ENCODE measurements around the gene MBNL1. TPM values are rescaled to one million over a fixed set of nuclear protein-coding genes. Genes with fewer than 3 reads are reported as not detected.

The MBNL1 gene
- total RNA-seq, 1 experiment from 2014 or later, result 200 TPM

DNA sequence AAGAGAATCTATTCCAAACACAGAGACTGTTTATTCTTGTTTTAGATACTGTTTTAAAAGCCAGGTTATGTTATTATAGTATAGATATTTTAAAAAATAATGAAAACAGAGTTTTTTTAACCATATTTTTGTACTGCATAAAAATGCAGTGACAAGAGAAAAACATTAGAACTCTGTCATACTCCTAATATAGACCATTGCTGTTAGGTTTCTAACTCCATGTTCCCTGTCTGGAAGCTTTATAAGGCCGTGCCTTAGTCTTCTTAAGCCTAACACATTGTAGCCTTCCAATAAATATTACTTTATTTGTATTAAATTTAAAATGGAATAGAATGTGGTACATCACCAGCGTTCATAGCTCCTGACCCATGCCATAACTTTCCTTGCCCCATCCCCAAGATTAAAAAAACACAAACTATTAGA is 53.2 kb downstream of the MBNL1 start:
- no peak for ATAC-seq
- Histone ChIP-seq H3K4me2 (ENCODE audit: low read length) (no peak overlapping the region), H3K9ac (ENCODE audit: low read length) (no peak overlapping the region), H3K9me2 (ENCODE audit: insufficient read depth) (no peaks in the 10 kb centered on the region), H3K9me3 (ENCODE audit: control insufficient read depth in 1 of 2, insufficient read depth in 1 of 2, low read depth in 1 of 2, low read length in 2 of 2) (no peaks in the 10 kb centered on the region), H3K79me2 (ENCODE audit: insufficient read depth, low read length) (peaks cover 100% of the 10 kb centered on the region), H4K20me1 (ENCODE audit: insufficient read depth) (peaks cover 5% of the 10 kb centered on the region), H2AFZ (ENCODE audit: low read depth, low read length, poor library complexity, severe bottlenecking) (no peak overlapping the region), H3K4me3 (replicated peaks in 1 of 2; ENCODE audit: low read depth in 1 of 2, low read length in 2 of 2) (no peak overlapping the region), H3K36me3 (ENCODE audit: control insufficient read depth in 1 of 2, insufficient read depth in 2 of 2, low read length in 2 of 2) (peaks cover 0 to 6% of the 10 kb centered on the region in 2 experiments; a peak in 2 of 4 replicates), H3K4me1 (ENCODE audit: control insufficient read depth in 1 of 2, insufficient read depth in 2 of 2, low read length in 2 of 2) (peaks cover 0 to 5% of the 10 kb centered on the region in 2 experiments; a peak in 3 of 4 replicates), H3K27ac (ENCODE audit: low read depth, low read length) (no peak overlapping the region), H3K27me3 (ENCODE audit: insufficient read depth, low read length) (no peaks in the 10 kb centered on the region)
- TF ChIP-seq EGR1 (IDR thresholded peaks at IDR 0.05; ENCODE audit: low read depth) (no peak), TCF7L2 (IDR thresholded peaks at IDR 0.05; ENCODE audit: borderline replicate concordance, extremely low read depth, insufficient read depth, insufficient read length) (no peak), CBX3 (IDR thresholded peaks at IDR 0.05; ENCODE audit: low read depth) (no peak), EZH2 (IDR thresholded peaks at IDR 0.05) (no peak), FOSL1 (IDR thresholded peaks at IDR 0.05; ENCODE audit: low read depth) (no peak), SIN3A (IDR thresholded peaks at IDR 0.05; ENCODE audit: low read depth) (no peak), RAD21 (IDR thresholded peaks at IDR 0.05; ENCODE audit: low read depth) (no peak), SRF (IDR thresholded peaks at IDR 0.05; ENCODE audit: low read depth) (no peak), ZFX (IDR thresholded peaks at IDR 0.05) (no peak), JUND (IDR thresholded peaks at IDR 0.05) (no peak), YY1 (IDR thresholded peaks at IDR 0.05; ENCODE audit: extremely low read depth, insufficient replicate concordance, low read depth, low read length) (no peak), SP1 (IDR thresholded peaks at IDR 0.05; ENCODE audit: low read depth) (no peak)
- TF ChIP-seq, protein P1, sequence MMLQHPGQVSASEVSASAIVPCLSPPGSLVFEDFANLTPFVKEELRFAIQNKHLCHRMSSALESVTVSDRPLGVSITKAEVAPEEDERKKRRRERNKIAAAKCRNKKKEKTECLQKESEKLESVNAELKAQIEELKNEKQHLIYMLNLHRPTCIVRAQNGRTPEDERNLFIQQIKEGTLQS (IDR thresholded peaks at IDR 0.05), result no peak
- TF ChIP-seq, protein P2, sequence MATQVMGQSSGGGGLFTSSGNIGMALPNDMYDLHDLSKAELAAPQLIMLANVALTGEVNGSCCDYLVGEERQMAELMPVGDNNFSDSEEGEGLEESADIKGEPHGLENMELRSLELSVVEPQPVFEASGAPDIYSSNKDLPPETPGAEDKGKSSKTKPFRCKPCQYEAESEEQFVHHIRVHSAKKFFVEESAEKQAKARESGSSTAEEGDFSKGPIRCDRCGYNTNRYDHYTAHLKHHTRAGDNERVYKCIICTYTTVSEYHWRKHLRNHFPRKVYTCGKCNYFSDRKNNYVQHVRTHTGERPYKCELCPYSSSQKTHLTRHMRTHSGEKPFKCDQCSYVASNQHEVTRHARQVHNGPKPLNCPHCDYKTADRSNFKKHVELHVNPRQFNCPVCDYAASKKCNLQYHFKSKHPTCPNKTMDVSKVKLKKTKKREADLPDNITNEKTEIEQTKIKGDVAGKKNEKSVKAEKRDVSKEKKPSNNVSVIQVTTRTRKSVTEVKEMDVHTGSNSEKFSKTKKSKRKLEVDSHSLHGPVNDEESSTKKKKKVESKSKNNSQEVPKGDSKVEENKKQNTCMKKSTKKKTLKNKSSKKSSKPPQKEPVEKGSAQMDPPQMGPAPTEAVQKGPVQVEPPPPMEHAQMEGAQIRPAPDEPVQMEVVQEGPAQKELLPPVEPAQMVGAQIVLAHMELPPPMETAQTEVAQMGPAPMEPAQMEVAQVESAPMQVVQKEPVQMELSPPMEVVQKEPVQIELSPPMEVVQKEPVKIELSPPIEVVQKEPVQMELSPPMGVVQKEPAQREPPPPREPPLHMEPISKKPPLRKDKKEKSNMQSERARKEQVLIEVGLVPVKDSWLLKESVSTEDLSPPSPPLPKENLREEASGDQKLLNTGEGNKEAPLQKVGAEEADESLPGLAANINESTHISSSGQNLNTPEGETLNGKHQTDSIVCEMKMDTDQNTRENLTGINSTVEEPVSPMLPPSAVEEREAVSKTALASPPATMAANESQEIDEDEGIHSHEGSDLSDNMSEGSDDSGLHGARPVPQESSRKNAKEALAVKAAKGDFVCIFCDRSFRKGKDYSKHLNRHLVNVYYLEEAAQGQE (IDR thresholded peaks at IDR 0.05; ENCODE audit: low read depth), result no peak
- TF ChIP-seq, protein P3, sequence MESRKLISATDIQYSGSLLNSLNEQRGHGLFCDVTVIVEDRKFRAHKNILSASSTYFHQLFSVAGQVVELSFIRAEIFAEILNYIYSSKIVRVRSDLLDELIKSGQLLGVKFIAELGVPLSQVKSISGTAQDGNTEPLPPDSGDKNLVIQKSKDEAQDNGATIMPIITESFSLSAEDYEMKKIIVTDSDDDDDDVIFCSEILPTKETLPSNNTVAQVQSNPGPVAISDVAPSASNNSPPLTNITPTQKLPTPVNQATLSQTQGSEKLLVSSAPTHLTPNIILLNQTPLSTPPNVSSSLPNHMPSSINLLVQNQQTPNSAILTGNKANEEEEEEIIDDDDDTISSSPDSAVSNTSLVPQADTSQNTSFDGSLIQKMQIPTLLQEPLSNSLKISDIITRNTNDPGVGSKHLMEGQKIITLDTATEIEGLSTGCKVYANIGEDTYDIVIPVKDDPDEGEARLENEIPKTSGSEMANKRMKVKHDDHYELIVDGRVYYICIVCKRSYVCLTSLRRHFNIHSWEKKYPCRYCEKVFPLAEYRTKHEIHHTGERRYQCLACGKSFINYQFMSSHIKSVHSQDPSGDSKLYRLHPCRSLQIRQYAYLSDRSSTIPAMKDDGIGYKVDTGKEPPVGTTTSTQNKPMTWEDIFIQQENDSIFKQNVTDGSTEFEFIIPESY (IDR thresholded peaks at IDR 0.05; ENCODE audit: extremely low read depth, insufficient replicate concordance, low read length), result no peak
- DNase-seq (ENCODE audit: low read depth, low spot score), result no peak
- CTCF ChIA-PET, result no interaction called here
- POLR2A ChIA-PET, result no interaction called here
- BruUV-seq (replicated peaks), result no TSS peak
- RAD21 ChIA-PET (ENCODE audit: low non-redundant PET in 1 of 2, low total read pairs in 2 of 2, uncharacterized antibody in 2 of 2, unreplicated experiment in 2 of 2), result no interaction called here
- intact Hi-C loops (cut with micrococcal nuclease), result no loop called here
